Midbrain (tissue), 1 donor: ENCODE measurements around the gene WDR20.
"Not testable (repeated sequence)": the region's sequence is repeated elsewhere in the genome, so short reads cannot be mapped to it uniquely, and the experiment has no call there.

Experiments
- DNase-seq: peaks from one replicate; lab custom pipeline; 2025; lab: John Stamatoyannopoulos, UW

Gene WDR20

GRCh38 chr14:102139286-102140026 is at the start of gene WDR20:
TSS of gene WDR20 (plus strand) at chr14:102139897. CDS start at chr14:102139924, 27 bp downstream.
- peak; percentile 99 for DNase-seq

GRCh38 chr14:102090713-102091112 is 49.0 kb upstream of the WDR20 start:
- DNase-seq, result no peak

- no peak for DNase-seq
Measured at GRCh38 chr14:102092806-102093205, 46.9 kb upstream of the WDR20 start.

GRCh38 chr14:102094101-102094500 is 45.6 kb upstream of the WDR20 start:
- DNase-seq, result no peak

GRCh38 chr14:102095231-102095870 is 44.3 kb upstream of the WDR20 start:
- DNase-seq, result no peak

- no peak for DNase-seq
Measured at GRCh38 chr14:102095871-102096568, 43.7 kb upstream of the WDR20 start.

GRCh38 chr14:102096569-102097188 is 43.0 kb upstream of the WDR20 start:
- peak; percentile 90 for DNase-seq

- no peak for DNase-seq
Measured at GRCh38 chr14:102097441-102098135, 42.1 kb upstream of the WDR20 start.

GRCh38 chr14:102103062-102103695 is 36.5 kb upstream of the WDR20 start:
- no peak for DNase-seq

- no peak for DNase-seq
Measured at GRCh38 chr14:102105369-102105768, 34.3 kb upstream of the WDR20 start.

GRCh38 chr14:102109332-102109731 is 30.4 kb upstream of the WDR20 start:
- DNase-seq, result not testable (repeated sequence)

- no peak for DNase-seq
Measured at GRCh38 chr14:102111101-102111500, 28.6 kb upstream of the WDR20 start.

- no peak for DNase-seq
Measured at GRCh38 chr14:102116361-102117180, 23.1 kb upstream of the WDR20 start.

- DNase-seq, result no peak
Measured at GRCh38 chr14:102117852-102118251, 21.8 kb upstream of the WDR20 start.

GRCh38 chr14:102120888-102121287 is 18.8 kb upstream of the WDR20 start:
- no peak for DNase-seq

GRCh38 chr14:102121567-102121966 is 18.1 kb upstream of the WDR20 start:
- DNase-seq, result no peak

GRCh38 chr14:102124419-102124818 is 15.3 kb upstream of the WDR20 start:
- no peak for DNase-seq

GRCh38 chr14:102125546-102125945 is 14.2 kb upstream of the WDR20 start:
- DNase-seq, result no peak

GRCh38 chr14:102126807-102127455 is 12.8 kb upstream of the WDR20 start:
- DNase-seq, result no peak

GRCh38 chr14:102131741-102132140 is 8.0 kb upstream of the WDR20 start:
- DNase-seq, result no peak
